GM19397 (cell line): ENCODE results near the gene PTPRM.
A peak's percentile ranks its signal among the peaks of the same experiment; 100 is the strongest.
"Not testable (repeated sequence)": the region's sequence is repeated elsewhere in the genome, so short reads cannot be mapped to it uniquely, and the experiment has no call there.

Experiments used
- ATAC-seq: cut with Tn5 transposase; IDR thresholded peaks from one replicate; pipeline ENCODE4 v1.9.1; 2021; ENCODE audit warnings: mild to moderate bottlenecking, moderate library complexity; ENCODE audit not compliant: unreplicated experiment

PTPRM gene

GRCh38 chr18:7924616-7925015 is 357.5 kb downstream of the PTPRM start:
- ATAC-seq: no peak

- ATAC-seq: no peak
Measured at GRCh38 chr18:7926526-7926925, 359.4 kb downstream of the PTPRM start.

GRCh38 chr18:7927119-7927518 is 360.0 kb downstream of the PTPRM start:
- no peak for ATAC-seq

GRCh38 chr18:7931763-7932162 is 364.6 kb downstream of the PTPRM start:
- ATAC-seq: no peak

- no peak for ATAC-seq
Measured at GRCh38 chr18:7937268-7937667, 370.2 kb downstream of the PTPRM start.

- no peak for ATAC-seq
Measured at GRCh38 chr18:7939521-7939920, 372.4 kb downstream of the PTPRM start.

GRCh38 chr18:7940379-7940778 is 373.3 kb downstream of the PTPRM start:
- ATAC-seq: no peak

- no peak for ATAC-seq
Measured at GRCh38 chr18:7940971-7941370, 373.9 kb downstream of the PTPRM start.

GRCh38 chr18:7941533-7941932 is 374.4 kb downstream of the PTPRM start:
- ATAC-seq: no peak

- no peak for ATAC-seq
Measured at GRCh38 chr18:7945882-7946281, 378.8 kb downstream of the PTPRM start.

GRCh38 chr18:7946734-7947377 is 379.7 kb downstream of the PTPRM start:
- no peak for ATAC-seq

GRCh38 chr18:7950380-7951136 is 383.4 kb downstream of the PTPRM start:
- no peak for ATAC-seq

GRCh38 chr18:7953095-7953958 is 386.2 kb downstream of the PTPRM start:
- ATAC-seq: peak; percentile 80

- no peak for ATAC-seq
Measured at GRCh38 chr18:7954238-7954637, 387.1 kb downstream of the PTPRM start.

- no peak for ATAC-seq
Measured at GRCh38 chr18:7955175-7955574, 388.1 kb downstream of the PTPRM start.

- no peak for ATAC-seq
Measured at GRCh38 chr18:7957297-7957696, 390.2 kb downstream of the PTPRM start.

GRCh38 chr18:7958081-7958896 is 391.2 kb downstream of the PTPRM start:
- ATAC-seq: no peak

GRCh38 chr18:7958897-7959146 is 391.7 kb downstream of the PTPRM start:
- no peak for ATAC-seq

GRCh38 chr18:7966682-7967081 is 399.6 kb downstream of the PTPRM start:
- ATAC-seq: not testable (repeated sequence)

- ATAC-seq: no peak
Measured at GRCh38 chr18:7974200-7974874, 407.2 kb downstream of the PTPRM start.

- ATAC-seq: no peak
Measured at GRCh38 chr18:7977897-7978296, 410.8 kb downstream of the PTPRM start.
